ENCODE results near the gene CPSF4.
A peak's percentile ranks its signal among the peaks of the same experiment; 100 is the strongest.
"Not testable (repeated sequence)": the region's sequence is repeated elsewhere in the genome, so short reads cannot be mapped to it uniquely, and the experiment has no call there.

CPSF4 gene

DNA sequence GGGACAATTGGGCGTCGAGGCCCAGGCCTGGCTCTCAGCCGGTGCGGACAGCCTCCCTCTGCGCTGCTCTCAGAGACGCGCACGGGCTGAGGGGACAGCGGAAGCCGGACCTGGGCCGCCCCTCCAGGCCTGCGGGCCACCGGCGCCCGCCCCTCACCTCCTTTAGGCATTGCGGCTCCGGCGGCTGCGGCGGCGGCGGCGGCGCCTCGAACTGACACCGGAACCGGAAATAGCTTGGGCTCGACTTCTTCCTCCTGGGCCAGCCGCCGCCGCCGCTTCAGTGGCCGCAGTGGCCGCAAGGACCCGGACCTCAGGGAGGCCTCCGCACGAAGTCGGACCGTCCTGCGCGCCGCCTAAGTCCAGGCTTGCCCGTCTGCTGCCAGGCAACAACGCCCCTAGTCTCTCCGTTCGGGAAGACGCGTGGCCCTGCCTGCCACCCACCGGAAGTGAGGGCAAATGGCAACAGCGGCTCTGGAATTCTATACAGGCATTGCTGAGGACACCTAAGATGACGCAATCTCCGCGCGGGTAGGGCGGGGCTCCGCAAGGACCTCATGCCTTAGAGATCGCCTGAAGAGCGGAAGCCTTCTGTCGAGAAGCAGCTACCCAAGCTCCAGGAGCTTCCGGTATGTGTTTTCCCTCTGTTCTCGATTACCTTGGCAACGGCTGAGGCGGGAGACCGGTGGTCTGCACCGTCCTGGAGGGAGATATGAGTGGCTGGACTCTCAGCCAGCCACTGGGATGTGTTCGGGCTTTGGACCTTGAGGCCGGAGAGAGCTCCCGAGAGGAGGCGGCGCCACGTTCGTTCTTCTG is 30.2 kb upstream of the CPSF4 start, which contains the start of the genes BUD31 and PDAP1:
Gene BUD31 (plus strand): TSS at position 591 of the 813 bp plus-strand sequence. CDS start 2,124 bp downstream, outside the sequence.
Gene PDAP1 (minus strand): TSS at position 219 of the 813 bp plus-strand sequence. CDS start 49 bp downstream, at position 170.
- DNase-seq (ENCODE audit: low read depth in 2 of 2) = peak; percentile 82 to 89

DNA sequence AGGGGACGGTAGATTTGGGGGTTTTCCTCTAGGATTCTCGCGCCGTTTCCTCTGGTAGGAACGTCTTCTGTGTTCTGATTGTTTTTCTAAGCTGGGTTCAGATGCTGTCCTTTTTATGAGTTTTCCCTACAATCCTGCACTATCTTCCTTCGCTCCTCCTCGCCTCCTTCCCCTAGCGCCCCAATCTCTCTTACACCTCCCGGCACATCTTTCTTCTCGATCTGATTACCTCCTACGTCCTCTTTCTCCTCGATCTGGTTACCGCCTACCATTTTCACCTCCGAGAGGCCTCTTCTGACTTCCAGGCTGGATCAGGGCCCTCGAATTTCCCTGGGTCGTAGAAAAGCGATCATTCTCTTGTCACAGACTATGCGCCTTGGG is 29.6 kb upstream of the CPSF4 start:
- DNase-seq (ENCODE audit: low read depth in 2 of 2) = no peak

DNA sequence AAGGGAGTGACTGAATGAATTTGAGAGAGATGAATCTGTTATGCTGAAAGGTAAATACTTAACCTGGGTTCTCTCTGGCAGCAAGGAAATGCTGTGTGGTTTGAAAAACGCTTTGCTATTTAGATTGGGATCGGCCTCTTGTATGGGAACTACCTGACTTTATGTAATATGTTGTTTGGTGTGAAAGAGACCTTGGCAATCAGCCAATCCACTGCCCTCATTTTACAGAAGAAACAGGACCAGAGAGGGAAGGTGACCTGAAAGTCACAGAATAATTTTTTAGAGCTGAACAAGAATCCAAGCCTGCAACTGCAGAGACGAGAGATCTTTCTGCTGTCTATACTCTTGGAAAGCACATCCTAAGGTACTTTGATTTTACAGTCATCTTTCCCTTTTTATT is 28.9 kb upstream of the CPSF4 start:
- DNase-seq (ENCODE audit: low read depth in 2 of 2) = no peak

DNA sequence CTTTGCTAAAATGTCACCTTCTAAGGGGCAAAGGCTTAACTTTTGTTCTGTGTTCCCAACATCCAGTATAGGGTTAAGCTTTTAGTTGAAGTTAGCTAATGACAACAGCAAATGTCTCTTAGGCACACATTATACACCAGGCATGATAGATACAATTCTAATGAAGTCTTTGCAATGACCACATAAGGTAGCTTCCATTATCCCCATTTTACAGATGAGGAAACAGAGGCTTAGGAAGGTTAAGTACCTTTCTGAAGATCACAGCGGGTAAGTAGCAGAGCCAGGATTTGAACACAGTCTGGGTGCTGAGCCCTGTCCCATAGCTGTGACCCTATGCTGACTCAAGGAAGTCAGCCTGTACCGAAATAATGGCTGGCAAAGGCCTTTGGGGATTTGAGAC is 28.1 kb upstream of the CPSF4 start:
- DNase-seq (ENCODE audit: low read depth in 2 of 2) = no peak

DNA sequence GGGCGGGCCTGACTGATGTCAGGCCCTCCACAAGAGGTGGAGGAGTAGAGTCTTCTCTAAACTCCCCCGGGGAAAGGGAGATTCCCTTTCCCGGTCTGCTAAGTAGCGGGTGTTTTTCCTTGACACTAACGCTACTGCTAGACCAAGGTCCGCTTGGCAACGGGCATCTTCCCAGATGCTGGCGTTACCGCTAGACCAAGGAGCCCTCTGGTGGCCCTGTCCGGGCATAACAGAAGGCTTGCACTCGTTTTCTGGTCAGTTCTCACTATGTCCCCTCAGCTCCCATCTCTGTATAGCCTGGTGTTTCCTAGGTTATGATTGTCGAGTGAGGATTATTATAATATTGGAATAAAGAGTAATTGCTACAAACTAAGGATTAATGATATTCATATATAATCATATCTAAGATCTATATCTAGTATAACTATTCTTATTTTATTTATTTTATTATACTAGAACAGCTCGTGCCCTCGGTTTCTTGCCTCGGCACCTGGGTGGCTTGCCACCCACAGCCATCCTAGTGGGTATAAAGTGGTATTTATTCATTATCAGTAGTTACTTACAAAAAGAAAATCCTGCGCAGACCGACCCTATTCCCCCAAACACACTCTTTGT is 23.1 kb upstream of the CPSF4 start:
- not testable (repeated sequence) for DNase-seq (ENCODE audit: low read depth in 2 of 2)

DNA sequence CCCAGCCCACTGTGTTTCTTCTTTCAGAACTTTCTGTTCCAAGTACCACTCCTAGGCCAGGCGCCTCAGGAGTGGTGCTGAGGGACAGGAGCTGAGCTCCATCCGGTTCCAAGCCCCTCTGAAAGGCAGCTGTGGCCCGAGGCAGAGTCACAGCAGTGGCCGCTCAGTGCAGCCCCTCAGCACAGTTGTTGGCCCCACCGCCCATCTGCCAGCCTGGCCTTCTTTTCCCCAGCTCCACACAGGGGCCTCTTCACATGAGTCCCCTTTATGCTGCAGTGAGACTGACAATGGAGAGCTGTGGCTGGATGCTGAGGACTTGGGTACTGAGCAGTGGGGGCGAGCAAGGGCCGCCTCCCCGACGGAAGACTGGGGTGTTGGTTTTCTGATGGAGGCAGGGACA is 20.5 kb upstream of the CPSF4 start:
- DNase-seq (ENCODE audit: low read depth in 2 of 2) = no peak

DNA sequence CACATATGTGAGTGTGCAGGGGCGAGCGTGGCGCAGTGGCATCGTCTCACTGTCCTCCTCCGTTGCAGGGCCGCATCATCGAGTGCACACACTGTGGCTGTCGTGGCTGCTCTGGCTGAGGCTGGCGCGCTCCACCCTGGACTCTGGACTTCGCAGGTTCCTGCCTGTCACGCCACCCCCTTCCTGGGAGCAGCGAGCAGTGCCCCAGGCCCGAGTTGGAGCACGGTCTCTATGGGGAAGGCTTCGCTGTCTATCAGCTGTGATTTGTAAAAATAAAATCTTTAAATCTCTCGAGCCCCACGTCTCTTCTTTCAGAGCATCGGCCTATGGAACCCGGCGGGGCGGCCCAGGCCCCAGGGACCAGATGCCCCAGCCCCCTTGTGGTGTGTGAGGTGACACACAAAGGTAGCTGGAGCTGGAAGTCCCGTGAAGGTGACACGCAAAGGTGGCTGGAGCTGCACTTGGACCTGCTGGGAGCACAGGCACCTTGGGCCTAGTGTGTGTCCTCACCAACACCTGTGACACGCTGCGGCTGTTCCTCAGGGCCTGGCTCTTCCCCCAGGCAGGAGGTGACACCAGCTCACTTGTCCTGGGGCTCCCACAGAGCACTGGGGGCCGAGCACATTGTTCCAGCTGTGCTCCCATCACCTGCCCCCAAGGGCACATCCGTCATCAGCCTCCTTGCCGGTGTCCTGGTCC is 19.3 kb upstream of the CPSF4 start:
- no peak for DNase-seq (ENCODE audit: low read depth in 2 of 2)

DNA sequence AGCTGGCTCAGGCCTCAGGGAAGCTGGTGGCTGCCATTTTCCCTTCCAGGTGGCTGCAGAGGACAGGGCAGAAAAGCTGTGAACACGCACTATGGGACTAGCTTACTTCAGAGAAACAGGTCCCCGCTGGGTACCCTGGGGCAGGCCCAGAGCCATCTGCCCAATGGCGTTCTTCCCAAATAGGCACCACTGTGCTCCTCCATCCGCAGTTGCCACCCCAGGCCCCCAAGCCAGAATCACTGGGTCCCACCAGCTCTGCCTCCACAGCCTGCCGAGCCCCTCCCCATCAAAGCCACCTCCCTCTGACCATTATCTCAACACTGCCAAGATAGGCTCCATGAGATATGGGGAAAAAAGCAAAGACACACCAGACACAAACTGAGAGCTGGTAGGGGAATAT is 18.5 kb upstream of the CPSF4 start:
- no peak for DNase-seq (ENCODE audit: low read depth in 2 of 2)

DNA sequence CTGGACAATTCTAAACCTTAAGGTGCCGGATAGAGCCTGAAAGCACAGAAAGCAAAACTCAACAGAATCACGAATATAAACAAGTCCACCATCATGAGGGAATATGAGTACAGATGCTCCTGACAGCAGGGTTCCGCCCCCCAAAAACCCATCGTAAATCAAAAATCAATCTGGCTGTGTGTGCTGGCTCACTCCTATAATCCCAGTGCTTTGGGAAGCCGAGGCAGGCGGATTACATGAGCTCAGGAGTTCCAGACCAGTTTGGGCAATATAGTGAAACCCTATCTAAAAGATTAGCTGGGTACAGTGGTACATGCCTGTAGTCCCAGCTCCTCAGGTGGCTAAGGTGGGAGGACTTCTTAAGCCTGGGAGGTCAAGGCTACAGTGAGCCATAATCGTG is 17.8 kb upstream of the CPSF4 start:
- DNase-seq (ENCODE audit: low read depth in 2 of 2) = no peak

DNA sequence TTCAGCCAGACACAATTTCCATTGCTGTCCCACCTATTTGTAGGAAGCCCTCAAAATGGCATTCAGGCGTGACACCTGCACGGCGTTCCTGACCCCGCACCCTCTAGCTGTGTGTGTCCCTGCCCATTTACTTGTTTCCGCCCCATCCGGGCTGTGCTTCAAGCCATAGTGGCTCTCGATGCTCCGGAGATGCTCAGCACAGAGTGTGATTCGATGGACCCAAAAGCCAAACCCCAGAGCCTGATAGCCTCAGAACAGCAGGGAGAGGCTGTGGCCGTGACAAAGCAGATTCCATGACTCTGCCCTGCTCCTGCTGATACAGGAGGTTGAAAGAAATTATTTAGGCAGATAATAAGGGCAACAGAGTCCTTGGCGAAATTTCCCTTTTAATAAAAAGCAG is 16.6 kb upstream of the CPSF4 start:
- no peak for DNase-seq (ENCODE audit: low read depth in 2 of 2)

DNA sequence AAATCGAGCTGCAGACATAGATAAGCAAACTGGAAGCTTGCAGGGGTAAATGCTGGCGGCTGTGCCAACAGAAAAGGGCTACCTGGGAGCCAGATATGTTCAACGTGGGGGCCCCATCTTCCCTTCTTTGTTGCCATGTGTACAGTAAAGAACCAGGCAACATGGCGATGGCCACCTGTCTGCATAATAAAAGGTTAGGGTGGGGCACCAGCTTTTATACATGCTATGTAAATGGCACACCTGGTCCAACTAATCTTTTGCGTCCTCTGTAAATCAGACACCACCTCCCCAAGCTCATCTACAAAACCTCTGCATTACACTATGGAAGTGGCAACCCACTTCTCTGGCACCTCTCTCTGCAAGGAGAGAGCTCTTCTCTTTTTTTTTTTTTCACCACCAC is 16.1 kb upstream of the CPSF4 start:
- no peak for DNase-seq (ENCODE audit: low read depth in 2 of 2)

DNA sequence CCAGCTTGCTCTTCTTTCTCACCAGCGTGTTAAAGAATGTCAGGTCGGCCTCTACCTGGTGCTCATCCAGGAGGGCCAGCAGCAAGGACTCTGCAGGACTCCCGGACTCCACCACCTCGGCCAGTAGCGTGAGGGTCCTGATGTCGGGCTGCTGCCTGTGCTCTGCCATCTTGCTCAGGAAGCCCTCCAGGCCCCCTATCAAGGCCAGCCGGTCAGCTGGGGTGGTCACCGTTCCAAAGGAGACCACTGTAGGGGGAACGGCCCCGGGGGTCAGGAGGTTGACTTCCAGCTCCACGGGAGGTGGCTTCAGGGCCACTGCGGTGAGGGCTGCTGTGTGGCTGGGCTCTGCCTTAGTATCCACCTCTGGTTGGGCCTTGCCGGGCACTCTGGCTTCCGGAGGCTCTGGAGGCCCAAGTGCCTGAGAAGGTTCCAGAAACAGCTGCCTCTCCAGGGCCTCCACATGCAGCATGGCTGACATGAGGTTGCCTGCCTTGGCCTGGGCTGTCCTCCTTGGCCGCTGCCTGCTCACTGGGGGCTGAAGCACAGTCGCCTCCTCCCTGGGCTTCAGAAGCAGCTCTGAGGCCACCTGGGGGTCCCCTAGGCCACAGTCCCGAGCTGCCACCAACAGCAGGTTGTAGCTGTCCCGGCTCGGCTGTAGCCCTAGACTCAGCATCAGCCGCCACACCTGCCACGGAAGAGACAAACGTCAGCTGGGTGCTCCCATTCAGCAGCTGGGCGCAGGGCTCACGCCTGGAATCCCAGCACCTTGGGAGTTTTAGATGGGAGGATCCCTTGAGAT is 13.6 kb upstream of the CPSF4 start:
- no peak for DNase-seq (ENCODE audit: low read depth in 2 of 2)

DNA sequence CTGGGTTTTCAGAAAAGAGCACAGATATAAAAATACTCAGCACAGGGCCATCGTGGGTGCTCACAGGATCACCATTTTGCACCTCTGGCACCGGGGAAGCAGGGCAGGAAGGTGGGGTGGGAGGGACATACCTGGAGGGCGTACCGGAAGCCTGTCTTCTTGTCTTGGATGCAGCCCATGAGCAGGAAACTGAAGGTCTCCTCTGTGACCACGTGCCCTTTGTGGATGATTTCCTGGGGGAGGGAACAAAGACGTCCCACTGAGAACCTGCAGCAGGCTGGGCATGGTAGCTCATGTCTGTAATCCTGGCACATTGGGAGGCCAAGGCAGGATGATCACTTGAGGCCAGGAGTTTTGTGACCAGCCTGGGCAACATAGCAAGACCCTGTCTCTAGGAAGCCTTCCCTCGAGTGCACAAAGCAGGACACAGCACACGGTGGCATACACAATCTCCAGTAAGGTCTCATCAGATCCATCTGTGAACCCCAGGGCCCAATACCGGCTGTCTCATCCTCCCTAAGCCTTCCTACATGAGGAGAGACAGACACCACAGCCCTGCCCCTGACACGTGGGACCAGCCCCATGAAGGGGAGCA is 9.7 kb upstream of the CPSF4 start:
- DNase-seq (ENCODE audit: low read depth in 2 of 2) = no peak

DNA sequence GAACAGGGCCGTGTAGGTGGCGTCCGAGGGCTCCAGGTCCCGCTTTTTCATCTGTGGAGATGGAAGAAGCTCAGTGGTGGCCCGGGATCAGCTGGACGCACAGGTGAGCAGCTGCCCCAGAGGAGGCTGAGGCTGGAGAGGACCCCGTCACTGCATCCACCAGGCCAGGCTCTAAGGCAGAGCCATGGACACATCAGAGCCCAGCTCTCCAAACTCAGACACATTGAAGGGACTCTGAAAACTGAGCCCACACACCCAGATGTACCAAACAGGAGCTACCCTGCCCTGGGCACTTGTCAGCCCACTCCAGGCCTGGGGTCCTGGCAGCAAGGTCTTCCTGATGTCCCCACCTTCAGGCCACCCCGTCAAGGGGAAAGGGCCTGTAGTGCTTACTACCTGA is 9.0 kb upstream of the CPSF4 start:
- no peak for DNase-seq (ENCODE audit: low read depth in 2 of 2)

DNA sequence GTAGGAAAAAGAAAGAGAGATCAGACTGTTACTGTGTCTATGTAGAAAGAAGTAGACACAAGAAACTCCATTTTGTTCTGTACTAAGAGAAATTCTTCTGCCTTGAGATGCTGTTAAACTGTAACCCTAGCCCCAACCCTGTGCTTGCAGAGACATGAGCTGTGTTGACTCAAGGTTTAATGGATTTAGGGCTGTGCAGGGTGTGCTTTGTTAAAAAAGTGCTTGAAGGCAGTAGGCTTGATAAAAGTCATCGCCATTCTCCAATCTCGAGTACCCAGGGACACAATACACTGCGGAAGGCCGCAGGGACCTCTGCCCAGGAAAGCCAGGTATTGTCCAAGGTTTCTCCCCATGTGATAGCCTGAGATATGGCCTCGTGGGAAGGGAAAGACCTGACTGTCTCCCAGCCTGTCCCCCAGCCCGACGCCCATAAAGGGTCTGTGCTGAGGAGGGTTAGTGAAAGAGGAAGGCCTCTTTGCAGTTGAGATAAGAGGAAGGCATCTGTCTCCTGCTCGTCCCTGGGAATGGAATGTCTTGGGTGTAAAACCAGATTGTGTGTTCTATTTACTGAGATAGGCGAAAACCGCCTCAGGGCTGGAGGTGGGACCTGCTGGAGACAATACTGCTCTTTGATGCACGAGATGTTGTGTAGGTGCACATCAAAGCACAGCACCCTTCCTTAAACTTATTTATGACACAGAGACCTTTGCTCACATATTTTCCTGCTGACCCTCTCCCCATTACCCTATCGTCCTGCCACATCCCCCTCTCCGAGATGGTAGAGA is 6.8 kb upstream of the CPSF4 start:
- not testable (repeated sequence) for DNase-seq (ENCODE audit: low read depth in 2 of 2)

DNA sequence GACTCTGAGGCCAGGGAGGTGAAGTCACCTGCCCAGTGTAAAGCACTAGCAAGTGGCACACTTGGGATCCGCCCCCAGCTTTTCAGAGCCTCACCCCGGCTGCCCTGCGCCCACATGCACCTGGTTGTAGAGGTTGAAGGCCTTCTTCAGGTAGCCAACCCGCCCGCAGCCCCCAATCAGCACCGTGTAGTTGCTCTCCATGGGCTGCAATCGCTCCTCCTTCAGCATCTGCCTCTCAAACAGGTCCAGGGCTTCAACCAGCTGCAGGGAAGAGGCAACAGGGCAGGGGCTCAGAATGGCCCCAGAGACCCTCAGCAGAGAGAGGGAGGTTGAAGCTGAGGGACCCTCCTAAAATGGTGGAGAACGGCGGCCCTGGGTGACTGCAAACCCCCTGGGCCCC is 5.6 kb upstream of the CPSF4 start:
- no peak for DNase-seq (ENCODE audit: low read depth in 2 of 2)

DNA sequence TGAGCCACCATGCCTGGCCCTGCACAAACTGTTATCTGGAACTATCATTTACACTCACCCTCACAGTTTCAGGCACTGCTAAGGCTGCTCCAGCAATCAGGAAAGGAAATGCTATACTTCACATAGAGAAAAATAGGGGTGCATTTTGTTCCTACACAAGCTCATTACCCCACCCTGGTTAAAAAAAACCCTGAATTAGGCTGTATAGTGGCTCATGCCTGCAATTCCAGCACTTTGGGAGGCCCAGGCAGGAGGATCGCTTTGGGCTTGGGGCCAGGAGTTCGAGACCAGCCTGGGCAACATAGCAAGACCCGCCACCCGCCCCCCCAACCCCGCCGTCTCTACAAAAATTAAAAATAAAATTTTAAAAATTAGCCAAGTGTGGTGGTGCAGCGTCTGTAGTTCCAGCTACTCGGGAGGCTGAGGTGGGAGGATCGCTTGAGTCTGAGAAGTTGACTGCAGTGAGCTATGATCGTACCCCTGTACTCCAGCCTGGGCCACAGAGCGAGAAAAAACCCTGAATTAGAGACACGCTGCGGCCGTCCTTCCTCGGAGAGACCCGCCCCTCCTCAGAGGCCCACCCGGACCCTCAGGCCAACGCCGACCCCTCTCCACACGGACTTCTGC is 684 bp upstream of the CPSF4 start:
- no peak for DNase-seq (ENCODE audit: low read depth in 2 of 2)

DNA sequence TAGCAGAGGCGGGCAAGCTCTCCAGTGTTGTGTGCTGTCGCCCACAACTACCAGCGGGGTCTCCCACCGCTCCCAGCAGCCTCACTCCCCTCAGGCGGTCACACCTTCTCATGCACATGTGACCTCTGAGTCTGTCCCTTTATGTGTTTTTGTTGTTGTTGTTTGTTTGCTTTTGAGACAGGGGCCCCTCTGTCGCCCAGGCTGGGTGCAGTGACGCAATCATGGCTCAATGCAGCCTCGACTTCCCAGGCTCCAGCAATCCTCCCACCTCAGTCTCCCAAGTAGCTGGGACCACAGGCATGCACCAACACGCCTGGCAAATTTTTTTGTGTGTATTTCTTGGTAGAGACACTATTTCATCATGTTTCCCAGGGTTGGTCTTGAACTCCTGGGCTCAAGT is 1.5 kb downstream of the CPSF4 start:
- DNase-seq (ENCODE audit: low read depth in 2 of 2) = no peak

DNA sequence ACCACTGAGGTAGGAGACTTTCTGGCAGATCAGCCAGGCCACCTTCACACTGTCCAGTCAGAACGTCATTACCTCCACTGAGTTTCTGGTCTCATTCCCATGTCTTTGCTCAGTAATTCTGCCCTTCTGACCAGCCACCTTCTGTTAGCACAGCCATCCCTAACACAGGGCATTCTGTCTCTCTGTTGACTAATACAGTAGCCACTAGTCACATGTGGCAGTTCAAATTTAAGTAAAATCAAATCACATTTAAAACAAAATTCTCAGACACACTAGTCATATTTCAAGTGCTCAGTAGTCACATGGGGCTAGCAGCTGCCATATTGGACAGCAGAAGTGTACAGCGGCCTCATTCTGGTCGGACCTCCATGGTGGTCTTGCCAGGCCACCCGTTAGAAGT is 7.4 kb downstream of the CPSF4 start:
- DNase-seq (ENCODE audit: low read depth in 2 of 2) = no peak

DNA sequence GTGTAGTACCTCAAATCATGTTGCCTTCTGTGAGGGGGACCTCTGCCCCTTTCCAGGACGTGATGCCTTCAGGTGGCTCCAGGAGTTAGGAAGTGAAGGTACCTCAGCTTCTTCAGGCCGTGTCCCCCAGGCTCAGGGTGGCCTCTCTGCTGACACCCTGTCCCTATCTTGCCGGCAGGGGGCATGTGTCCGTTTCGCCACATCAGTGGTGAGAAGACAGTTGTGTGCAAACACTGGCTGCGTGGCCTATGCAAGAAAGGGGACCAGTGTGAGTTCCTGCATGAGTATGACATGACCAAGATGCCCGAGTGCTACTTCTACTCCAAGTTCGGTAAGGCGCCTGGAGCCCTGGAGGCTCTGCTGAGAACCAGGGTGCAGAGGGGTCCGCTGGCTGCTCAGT is 9.2 kb downstream of the CPSF4 start:
- DNase-seq (ENCODE audit: low read depth in 2 of 2) = no peak

All from stimulated activated CD4-positive, alpha-beta T cell treated with anti-CD3 and anti-CD28 coated beads, Interleukin-12 subunit alpha, Interleukin-12 subunit beta, amount 100 ng/mL, for 24 hours (primary cell).